HepG2 (cell line): Measurements from ENCODE around the gene CMTM4. TPM values are rescaled to one million over a fixed set of nuclear protein-coding genes. Genes with fewer than 3 reads are reported as not detected.
A peak's percentile ranks its signal among the peaks of the same experiment; 100 is the strongest.

Experiments
- FOSL2 ChIP-seq: sonication (generic); formaldehyde crosslinking; IDR thresholded peaks from 2 replicates; pipeline ENCODE4 v1.4.0; 2020; ENCODE audit warnings: missing genetic modification reagents
- HIVEP1 ChIP-seq: sonication (generic); formaldehyde crosslinking; IDR thresholded peaks from 2 replicates; pipeline ENCODE4 v1.4.0; 2020; ENCODE audit warnings: mild to moderate bottlenecking, missing genetic modification reagents
- HNF1A ChIP-seq, 2 experiments: sonication (generic) in 1 of 2; formaldehyde crosslinking in 1 of 2; IDR thresholded peaks; 2 replicates each; pipeline versions ENCODE4 v1.4.0 to v1.6.1; 2016 to 2020; ENCODE audit warnings: borderline replicate concordance in 1 of 2, low read depth in 1 of 2, mild to moderate bottlenecking in 1 of 2, missing genetic modification reagents in 1 of 2
- HNRNPL ChIP-seq: fragments of 200-400 bp; formaldehyde crosslinking; IDR thresholded peaks from 2 replicates; pipeline ENCODE4 v1.6.1; 2017; ENCODE audit warnings: mild to moderate bottlenecking, low read depth, low read length
- KDM5A ChIP-seq: fragments of 200-600 bp; sonication (generic); IDR thresholded peaks from 2 replicates; pipeline ENCODE4 v1.7.0; 2018; ENCODE audit warnings: antibody characterized with exemption, mild to moderate bottlenecking, low read length, borderline replicate concordance
- KDM5B ChIP-seq: sonication (generic); formaldehyde crosslinking; IDR thresholded peaks from 2 replicates; pipeline ENCODE4 v1.4.0; 2020; ENCODE audit warnings: missing genetic modification reagents, mild to moderate bottlenecking, borderline replicate concordance
- MTERF4 ChIP-seq: sonication (generic); formaldehyde crosslinking; IDR thresholded peaks from 2 replicates; pipeline ENCODE4 v1.8.0; 2023; ENCODE audit warnings: mild to moderate bottlenecking, missing genetic modification reagents
- NRL ChIP-seq: sonication (generic); formaldehyde crosslinking; IDR thresholded peaks from 2 replicates; pipeline ENCODE4 v1.5.0; 2020; ENCODE audit warnings: missing genetic modification reagents, mild to moderate bottlenecking, moderate library complexity, borderline replicate concordance
- POLR2A ChIP-seq, 2 experiments: IDR thresholded peaks; 2 replicates each; pipeline ENCODE4 v1.6.1; 2011; ENCODE audit warnings: low read depth in 2 of 2, low read length in 2 of 2, mild to moderate bottlenecking in 1 of 2, moderate library complexity in 1 of 2; ENCODE audit not compliant: insufficient read depth in 1 of 2
- RCOR2 ChIP-seq: IDR thresholded peaks from 2 replicates; pipeline ENCODE4 v1.6.1; 2016; ENCODE audit warnings: missing biosample characterization, missing genetic modification reagents
- RXRB ChIP-seq: IDR thresholded peaks from 2 replicates; pipeline ENCODE4 v1.6.1; 2016; ENCODE audit warnings: borderline replicate concordance, missing genetic modification reagents, missing compliant biosample characterization
- SP1 ChIP-seq, 2 experiments: fragments of 450-650 bp in 1 of 2; sonication (generic) in 1 of 2; formaldehyde crosslinking in 1 of 2; IDR thresholded peaks; 2 replicates each; pipeline versions ENCODE4 v1.4.0 to v1.6.1; 2016 to 2020; ENCODE audit warnings: missing genetic modification reagents in 1 of 2
- ZBTB38 ChIP-seq: sonication (generic); formaldehyde crosslinking; IDR thresholded peaks from 2 replicates; pipeline ENCODE4 v1.5.1; 2020; ENCODE audit warnings: mild to moderate bottlenecking, missing genetic modification reagents
- ZBTB7B ChIP-seq: sonication (generic); formaldehyde crosslinking; IDR thresholded peaks from 2 replicates; pipeline ENCODE4 v1.4.0; 2020; ENCODE audit warnings: missing genetic modification reagents
- ZNF331 ChIP-seq: sonication (generic); formaldehyde crosslinking; IDR thresholded peaks from 2 replicates; pipeline ENCODE4 v1.4.0; 2020; ENCODE audit warnings: missing genetic modification reagents
- ZNF563 ChIP-seq: sonication (generic); formaldehyde crosslinking; IDR thresholded peaks from 2 replicates; pipeline ENCODE4 v1.8.0; 2022; ENCODE audit warnings: mild to moderate bottlenecking, moderate library complexity, missing genetic modification reagents
- ZNF879 ChIP-seq: sonication (generic); formaldehyde crosslinking; IDR thresholded peaks from 2 replicates; pipeline ENCODE4 v1.8.1; 2023; ENCODE audit warnings: missing genetic modification reagents
- ZUFSP ChIP-seq: sonication (generic); formaldehyde crosslinking; IDR thresholded peaks from 2 replicates; pipeline ENCODE4 v1.9.0; 2021; ENCODE audit warnings: missing genetic modification reagents, mild to moderate bottlenecking, borderline replicate concordance
- polyA plus RNA-seq, 8 experiments: library from polyadenylated mRNA; depleted of rRNA in 3 of 8; stranded (reverse) in 7 of 8; unstranded in 1 of 8; fragments of >200 nt; fragmentation: Illumina TruSeq in 4 of 8; extraction: Trizol in 4 of 8; gene quantifications; 2 replicates each; pipeline versions ENCODE4 v1.2.1 to v1.2.3, GENCODE V29; 2011 to 2016; ENCODE audit warnings: low read depth in 4 of 8, missing spikeins in 1 of 8, mixed read lengths in 1 of 8; ENCODE audit not compliant: insufficient read depth in 1 of 8
- total RNA-seq, 5 experiments: library from RNA; depleted of rRNA; stranded (reverse); fragments of >200 nt; fragmentation: Illumina TruSeq; extraction: Trizol; gene quantifications; 2 replicates each; pipeline ENCODE4 v1.2.3, GENCODE V29; 2016; ENCODE audit warnings: low read depth in 1 of 5
- TF ChIP-seq, protein P1 (sequence below): sonication (generic); formaldehyde crosslinking; IDR thresholded peaks from 2 replicates; pipeline ENCODE4 v1.9.0; 2022; ENCODE audit warnings: low read depth, missing genetic modification reagents

CMTM4 gene
- total and polyA plus RNA-seq, 2 of the 13 experiments (the other 11 are each of a cell fraction or from before 2014, with no cell fraction given): 32.0 to 36.3 TPM

DNA sequence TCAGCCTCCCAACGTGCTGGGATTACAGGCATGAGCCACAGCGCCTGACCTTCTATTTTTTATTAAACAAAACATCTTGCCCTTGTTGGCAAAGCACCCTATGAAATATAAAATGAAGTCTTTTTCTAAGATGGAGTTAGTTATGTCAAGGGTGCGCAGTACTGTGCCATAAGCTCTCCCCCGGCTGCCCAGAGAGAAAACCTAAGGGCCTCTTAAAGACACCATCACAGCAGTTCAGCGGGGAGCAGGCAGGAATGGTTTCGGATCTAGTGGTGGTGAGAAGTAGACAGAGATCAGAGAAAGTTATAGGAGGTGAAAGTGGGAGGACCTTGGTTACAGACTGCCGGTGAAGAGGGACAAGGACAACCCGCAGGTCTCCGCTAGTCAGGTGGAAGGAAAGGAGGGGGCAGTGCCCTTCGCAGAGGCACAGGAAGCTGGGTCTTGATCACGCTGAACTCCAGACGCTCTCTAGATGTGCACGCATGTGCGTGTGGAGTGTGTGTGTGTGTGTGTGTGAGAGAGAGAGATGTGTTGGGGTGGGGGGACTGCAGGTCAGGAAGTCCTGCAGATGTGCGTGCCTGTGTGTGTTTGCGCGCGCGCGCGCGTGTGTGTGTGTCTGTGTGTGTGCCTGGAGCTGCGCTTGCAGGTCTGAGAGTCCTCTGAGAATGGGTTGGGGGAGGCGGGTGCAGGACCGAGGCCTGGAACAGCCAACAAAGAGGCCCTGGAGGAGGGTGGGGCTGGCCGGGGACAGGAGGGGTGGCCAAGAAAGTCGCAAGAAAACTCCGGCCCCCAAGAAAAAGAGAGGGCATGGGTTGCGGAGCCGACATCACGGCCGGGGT lies 92.8 kb downstream of the CMTM4 start (continued):
- TF ChIP-seq SP1 (IDR thresholded peaks at IDR 0.05) (no peak), SP1 (CRISPR knock-in tag; IDR thresholded peaks at IDR 0.05) (no peak), KDM5A (no peak), RCOR2 (CRISPR knock-in tag) (no peak), RXRB (peak; percentile 34; the same call in 1 of the 2 replicates), ZNF879 (CRISPR knock-in tag) (0 out of 2 replicates have a peak, but pooled peaks have one; percentile 60), MTERF4 (CRISPR knock-in tag) (peak; percentile 60; the same call in 1 of the 2 replicates), NRL (peak; percentile 94), KDM5B (CRISPR knock-in tag) (peak; percentile 69; the same call in 1 of the 2 replicates), ZNF331 (no peak), ZUFSP (no peak), FOSL2 (peak; percentile 46; the same call in 1 of the 2 replicates), POLR2A (IDR thresholded peaks at IDR 0.05; ENCODE audit: insufficient read depth in 1 of 2, low read depth in 2 of 2, low read length in 2 of 2) (peak in 1 of 2 experiments; percentile 76; a peak in 3 of 4 replicates), HIVEP1 (CRISPR knock-in tag) (no peak), ZBTB38 (CRISPR knock-in tag) (peak; percentile 69; the same call in 1 of the 2 replicates), HNRNPL (0 out of 2 replicates have a peak, but pooled peaks have one; percentile 66), ZBTB7B (CRISPR knock-in tag) (peak; percentile 10; the same call in 1 of the 2 replicates), HNF1A (IDR thresholded peaks at IDR 0.05; ENCODE audit: low read depth) (no peak), HNF1A (CRISPR knock-in tag; IDR thresholded peaks at IDR 0.05; ENCODE audit: borderline replicate concordance) (0 out of 2 replicates have a peak, but pooled peaks have one; percentile 49), ZNF563 (CRISPR knock-in tag) (peak; percentile 58; the same call in 1 of the 2 replicates)
- TF ChIP-seq, protein P1, sequence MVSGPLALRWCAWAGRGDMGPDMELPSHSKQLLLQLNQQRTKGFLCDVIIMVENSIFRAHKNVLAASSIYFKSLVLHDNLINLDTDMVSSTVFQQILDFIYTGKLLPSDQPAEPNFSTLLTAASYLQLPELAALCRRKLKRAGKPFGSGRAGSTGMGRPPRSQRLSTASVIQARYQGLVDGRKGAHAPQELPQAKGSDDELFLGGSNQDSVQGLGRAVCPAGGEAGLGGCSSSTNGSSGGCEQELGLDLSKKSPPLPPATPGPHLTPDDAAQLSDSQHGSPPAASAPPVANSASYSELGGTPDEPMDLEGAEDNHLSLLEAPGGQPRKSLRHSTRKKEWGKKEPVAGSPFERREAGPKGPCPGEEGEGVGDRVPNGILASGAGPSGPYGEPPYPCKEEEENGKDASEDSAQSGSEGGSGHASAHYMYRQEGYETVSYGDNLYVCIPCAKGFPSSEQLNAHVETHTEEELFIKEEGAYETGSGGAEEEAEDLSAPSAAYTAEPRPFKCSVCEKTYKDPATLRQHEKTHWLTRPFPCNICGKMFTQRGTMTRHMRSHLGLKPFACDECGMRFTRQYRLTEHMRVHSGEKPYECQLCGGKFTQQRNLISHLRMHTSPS (CRISPR knock-in tag): peak; percentile 36; the same call in 1 of the 2 replicates
